Colonic mucosa (tissue), 4 donors: ENCODE measurements around the gene RBL2. TPM values are rescaled to one million over a fixed set of nuclear protein-coding genes. Genes with fewer than 3 reads are reported as not detected.
"Not testable (repeated sequence)": the region's sequence is repeated elsewhere in the genome, so short reads cannot be mapped to it uniquely, and the experiment has no call there.

Experiments used
- DNase-seq: peaks from one replicate; pipeline ENCODE4 v3.0.0-alpha.2; 2020
- H3K27ac ChIP-seq: fragments of 200-600 bp; one replicate; pipeline ENCODE4 v1.8.0; 2021
- H3K27me3 ChIP-seq: fragments of 200-600 bp; one replicate; pipeline ENCODE4 v1.8.0; 2021
- H3K36me3 ChIP-seq: fragments of 200-600 bp; one replicate; pipeline ENCODE4 v1.8.0; 2021
- H3K4me1 ChIP-seq: fragments of 200-600 bp; one replicate; pipeline ENCODE4 v1.8.0; 2021; ENCODE audit warnings: mild to moderate bottlenecking
- H3K4me3 ChIP-seq: fragments of 200-600 bp; one replicate; pipeline ENCODE4 v1.8.0; 2021
- H3K9ac ChIP-seq, 2 donors: one replicate each; pipeline ENCODE4 v1.7.0; 2013; ENCODE audit warnings: control low read depth in 2 of 2, low read depth in 2 of 2, low read length in 2 of 2
- H3K9me3 ChIP-seq: fragments of 200-600 bp; one replicate; pipeline ENCODE4 v1.8.0; 2021
- CTCF ChIP-seq: fragments of 200-600 bp; IDR thresholded peaks from one replicate; pipeline ENCODE4 v1.8.0; 2022; ENCODE audit warnings: antibody characterized with exemption, mild to moderate bottlenecking
- intact Hi-C: fragments of 100-400 bp; cut with DNase I; formaldehyde crosslinking; loops from one replicate; pipeline ENCODE4 v1.14.1; 2022
- total RNA-seq, 2 donors: library from RNA; stranded (reverse); fragmentation: NEBNext Ultra II Directional in 1 of 2; extraction: Animal tissue kit (Norgen Biotek cat#: 25700) in 1 of 2; gene quantifications; one replicate each; pipeline ENCODE4 v1.2.1, GENCODE V29; 2021
- donor health status: healthy.
- donor health status: DM: no; HTN: no; CAD: no.
- donor health status: DM: no; HTN: no; CAD: no.

The RBL2 gene
- total RNA-seq, 2 donors from 2014 or later: 46.9 to 61.3 TPM

GRCh38 chr16:53511403-53512280 is 77.4 kb downstream of the RBL2 start:
- Histone ChIP-seq H3K27me3 (no peaks in the 10 kb centered on the region), H3K4me1 (no peaks in the 10 kb centered on the region), H3K27ac (no peak overlapping the region), H3K36me3 (no peaks in the 10 kb centered on the region), H3K4me3 (no peak overlapping the region), H3K9ac (no peak overlapping the region), H3K9me3 (no peaks in the 10 kb centered on the region)
- no peak for TF ChIP-seq CTCF
- intact Hi-C loops: no loop called here
- DNase-seq: no peak

GRCh38 chr16:53512795-53513194 is 78.5 kb downstream of the RBL2 start:
- H3K9me3 ChIP-seq, intact Hi-C loops, H3K9ac ChIP-seq, H3K36me3 ChIP-seq, DNase-seq, H3K4me3 ChIP-seq, H3K4me1 ChIP-seq, H3K27ac ChIP-seq, H3K27me3 ChIP-seq: not testable (repeated sequence)

- no peaks in the 10 kb centered on the region for H3K27me3 ChIP-seq
- H3K9ac ChIP-seq: no peak overlapping the region
- TF ChIP-seq CTCF: no peak
- no peaks in the 10 kb centered on the region for H3K9me3 ChIP-seq
- no peak overlapping the region for H3K4me3 ChIP-seq
- H3K27ac ChIP-seq: no peak overlapping the region
- intact Hi-C loops: no loop called here
- no peak for DNase-seq
- H3K4me1 ChIP-seq: no peaks in the 10 kb centered on the region
- no peaks in the 10 kb centered on the region for H3K36me3 ChIP-seq
These were observed 81.0 kb downstream of the RBL2 start for GRCh38 chr16:53515259-53515658.

- Histone ChIP-seq H3K9me3 (no peaks in the 10 kb centered on the region), H3K36me3 (no peaks in the 10 kb centered on the region), H3K27ac (no peak overlapping the region), H3K9ac (no peak overlapping the region), H3K4me1 (no peaks in the 10 kb centered on the region), H3K27me3 (no peaks in the 10 kb centered on the region), H3K4me3 (no peak overlapping the region)
- DNase-seq: no peak
- intact Hi-C loops: no loop called here
- no peak for TF ChIP-seq CTCF
These were observed 81.5 kb downstream of the RBL2 start for GRCh38 chr16:53515811-53516210.

GRCh38 chr16:53517851-53518250 is 83.6 kb downstream of the RBL2 start:
- H3K27ac ChIP-seq: no peak overlapping the region
- no peaks in the 10 kb centered on the region for H3K4me1 ChIP-seq
- no peak for DNase-seq
- H3K9ac ChIP-seq: no peak overlapping the region
- H3K4me3 ChIP-seq: no peak overlapping the region
- no peaks in the 10 kb centered on the region for H3K36me3 ChIP-seq
- TF ChIP-seq CTCF: no peak
- H3K27me3 ChIP-seq: no peaks in the 10 kb centered on the region
- intact Hi-C loops: no loop called here
- H3K9me3 ChIP-seq: no peaks in the 10 kb centered on the region
